Glutamatergic neuron (in vitro differentiated cells): ENCODE results near the gene OTUD3. TPM values are rescaled to one million over a fixed set of nuclear protein-coding genes. Genes with fewer than 3 reads are reported as not detected.

Experiments used
- DNase-seq: peaks from one replicate; pipeline ENCODE4 v3.0.0; 2022
- H3K27ac Mint-ChIP-seq: one replicate; pipeline ENCODE4 v1.8.0; 2020; ENCODE audit warnings: mild to moderate bottlenecking, mixed read lengths, inconsistent platforms; ENCODE audit not compliant: unreplicated experiment
- H3K27me3 Mint-ChIP-seq: one replicate; pipeline ENCODE4 v1.8.0; 2020; ENCODE audit warnings: mild to moderate bottlenecking, moderate library complexity, mixed read lengths, inconsistent platforms; ENCODE audit not compliant: unreplicated experiment
- H3K36me3 Mint-ChIP-seq: one replicate; pipeline ENCODE4 v1.8.0; 2020; ENCODE audit warnings: mild to moderate bottlenecking, mixed read lengths, inconsistent platforms; ENCODE audit not compliant: unreplicated experiment
- H3K4me1 Mint-ChIP-seq: one replicate; pipeline ENCODE4 v1.8.0; 2020; ENCODE audit warnings: mild to moderate bottlenecking, low read depth, mixed read lengths, inconsistent platforms; ENCODE audit not compliant: unreplicated experiment
- H3K4me3 Mint-ChIP-seq: one replicate; pipeline ENCODE4 v1.8.0; 2020; ENCODE audit warnings: mild to moderate bottlenecking, mixed read lengths, inconsistent platforms; ENCODE audit not compliant: unreplicated experiment
- H3K9me3 Mint-ChIP-seq: one replicate; pipeline ENCODE4 v1.8.0; 2020; ENCODE audit warnings: mild to moderate bottlenecking, moderate library complexity, mixed read lengths, inconsistent platforms; ENCODE audit not compliant: unreplicated experiment
- CTCF ChIP-seq: fragments of 200-600 bp; sonication (generic); IDR thresholded peaks from one replicate; pipeline ENCODE4 v1.5.0; 2021; ENCODE audit not compliant: partially characterized antibody, unreplicated experiment
- total RNA-seq: library from RNA; stranded (reverse); fragmentation: NEBNext Ultra II Directional; extraction: Animal tissue kit (Norgen Biotek cat#: 25700); gene quantifications from one replicate; pipeline ENCODE4 v1.2.1, GENCODE V29; 2021; ENCODE audit not compliant: unreplicated experiment

The OTUD3 gene
- total RNA-seq, 1 donor from 2014 or later, result 11.4 TPM

GRCh38 chr1:19907456-19907855 lies 25.3 kb downstream of the OTUD3 start:
- Mint-ChIP-seq H3K9me3 (no peaks in the 10 kb centered on the region), H3K4me1 (peaks cover 5% of the 10 kb centered on the region), H3K4me3 (no peak overlapping the region), H3K27me3 (no peaks in the 10 kb centered on the region), H3K36me3 (no peaks in the 10 kb centered on the region), H3K27ac (no peak overlapping the region)
- no peak for TF ChIP-seq CTCF
- no peak for DNase-seq

GRCh38 chr1:19909392-19909791 lies 27.2 kb downstream of the OTUD3 start:
- H3K27ac Mint-ChIP-seq, result no peak overlapping the region
- H3K36me3 Mint-ChIP-seq, result no peaks in the 10 kb centered on the region
- no peak for DNase-seq
- peaks cover 5% of the 10 kb centered on the region for H3K4me1 Mint-ChIP-seq
- no peaks in the 10 kb centered on the region for H3K9me3 Mint-ChIP-seq
- TF ChIP-seq CTCF, result no peak
- H3K4me3 Mint-ChIP-seq, result no peak overlapping the region
- H3K27me3 Mint-ChIP-seq, result no peaks in the 10 kb centered on the region

GRCh38 chr1:19909971-19910370 lies 27.8 kb downstream of the OTUD3 start:
- no peak overlapping the region for H3K27ac Mint-ChIP-seq
- H3K4me1 Mint-ChIP-seq, result peaks cover 5% of the 10 kb centered on the region
- no peak for TF ChIP-seq CTCF
- no peaks in the 10 kb centered on the region for H3K9me3 Mint-ChIP-seq
- no peaks in the 10 kb centered on the region for H3K27me3 Mint-ChIP-seq
- DNase-seq, result no peak
- H3K36me3 Mint-ChIP-seq, result no peaks in the 10 kb centered on the region
- H3K4me3 Mint-ChIP-seq, result no peak overlapping the region

- no peaks in the 10 kb centered on the region for H3K36me3 Mint-ChIP-seq
- no peak for DNase-seq
- TF ChIP-seq CTCF, result no peak
- H3K4me3 Mint-ChIP-seq, result no peak overlapping the region
- H3K9me3 Mint-ChIP-seq, result no peaks in the 10 kb centered on the region
- H3K27me3 Mint-ChIP-seq, result no peaks in the 10 kb centered on the region
- H3K27ac Mint-ChIP-seq, result no peak overlapping the region
- H3K4me1 Mint-ChIP-seq, result peaks cover 5% of the 10 kb centered on the region
Measured at GRCh38 chr1:19910650-19911049, 28.5 kb downstream of the OTUD3 start.

GRCh38 chr1:19918057-19918456 lies 35.9 kb downstream of the OTUD3 start:
- no peaks in the 10 kb centered on the region for H3K36me3 Mint-ChIP-seq
- no peak overlapping the region for H3K27ac Mint-ChIP-seq
- H3K27me3 Mint-ChIP-seq, result peaks cover 2% of the 10 kb centered on the region
- H3K4me3 Mint-ChIP-seq, result no peak overlapping the region
- no peaks in the 10 kb centered on the region for H3K9me3 Mint-ChIP-seq
- peak; percentile 92 for TF ChIP-seq CTCF
- DNase-seq, result peak; percentile 85
- no peaks in the 10 kb centered on the region for H3K4me1 Mint-ChIP-seq
